Hindlimb muscle (tissue), 1 donor: ENCODE results near the gene GRID2IP. TPM values are rescaled to one million over a fixed set of nuclear protein-coding genes. Genes with fewer than 3 reads are reported as not detected.

Experiments
- DNase-seq: peaks from one replicate; pipeline ENCODE4 v3.0.0-alpha.2; 2013
- polyA plus RNA-seq: library from polyadenylated mRNA; unstranded; fragments of 120-200 nt; gene quantifications from one replicate; pipeline ENCODE4 v1.2.1, GENCODE V29; 2013; ENCODE audit not compliant: insufficient read length

GRID2IP gene
- polyA plus RNA-seq, 1 donor = 0.18 TPM

DNA sequence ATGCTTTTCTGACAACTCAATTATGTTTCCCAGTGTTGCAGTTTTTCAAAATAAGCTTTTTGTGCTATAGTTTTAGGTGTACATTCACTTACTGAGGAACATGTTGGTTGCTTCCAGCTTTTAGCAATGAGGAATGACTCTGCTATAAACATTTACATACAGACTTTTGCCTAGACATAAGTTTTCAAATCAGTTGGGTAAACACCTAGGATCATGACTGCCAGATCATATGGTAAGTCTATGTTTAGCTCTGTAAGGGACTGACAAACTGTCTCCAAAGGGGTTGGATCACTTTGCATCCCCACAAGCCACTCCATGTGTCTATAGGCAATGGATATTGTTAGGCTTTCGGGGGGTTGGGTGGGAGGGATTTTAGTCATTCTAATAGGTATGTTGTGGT, 10.8 kb upstream of the GRID2IP start:
- DNase-seq = no peak

DNA sequence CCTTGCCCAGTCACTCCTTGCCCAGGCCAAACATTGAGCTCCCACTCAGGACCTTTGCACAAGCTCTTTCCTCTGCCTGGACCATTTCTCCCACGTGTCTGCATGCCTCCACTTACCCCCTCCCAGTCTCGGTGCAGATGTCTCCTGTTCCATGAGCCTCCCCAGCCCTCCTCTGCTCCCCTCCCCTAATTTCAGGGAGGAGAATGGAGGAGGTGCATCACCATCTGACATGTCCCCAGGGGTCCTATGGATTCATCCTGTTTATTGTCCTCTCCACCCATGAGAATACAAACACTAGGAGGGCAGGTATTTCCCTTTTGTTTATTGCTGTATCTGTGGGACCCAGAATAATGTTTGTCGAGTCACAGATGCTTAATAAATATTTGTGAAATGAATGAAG, 8.6 kb upstream of the GRID2IP start:
- DNase-seq = no peak

DNA sequence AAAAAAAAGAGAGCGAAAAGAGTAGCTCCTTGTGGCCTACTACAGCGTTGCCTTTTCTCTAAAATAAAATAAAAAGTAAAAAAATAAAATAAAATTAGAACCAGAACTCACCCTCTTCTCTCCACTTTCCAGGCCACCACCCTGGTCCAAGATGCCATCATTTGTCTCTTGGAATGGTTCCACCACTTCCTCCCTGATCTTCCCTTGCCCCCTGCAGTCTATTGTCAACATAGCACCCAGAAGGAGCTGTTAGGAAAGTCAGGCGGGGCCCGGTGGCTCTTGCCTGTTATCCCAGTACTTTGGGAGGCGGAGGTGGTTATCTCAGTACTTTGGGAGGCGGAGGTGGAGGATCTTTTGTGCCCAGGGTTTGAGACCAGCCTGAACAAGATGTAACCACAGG, 7.6 kb upstream of the GRID2IP start:
- DNase-seq = no peak

DNA sequence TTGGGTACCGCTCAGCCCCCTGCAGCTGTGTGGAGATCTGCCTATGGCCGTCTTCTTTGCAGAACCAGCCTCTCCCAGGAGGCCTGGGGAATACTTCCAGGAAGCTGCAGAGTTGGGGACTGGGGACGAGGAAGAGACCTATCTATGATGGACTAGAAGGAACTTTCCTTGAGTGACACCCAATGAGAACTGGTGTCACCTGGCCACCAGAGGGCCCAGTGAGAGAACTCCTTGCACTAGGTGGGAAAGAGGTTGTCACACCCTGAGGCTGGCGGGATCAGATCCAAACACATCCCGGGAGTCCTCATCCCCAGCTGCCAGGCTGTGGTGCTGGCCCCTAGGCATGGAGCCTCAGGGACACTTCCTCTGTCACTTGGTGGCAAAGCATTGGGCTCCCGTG, 4.9 kb upstream of the GRID2IP start:
- DNase-seq = no peak

DNA sequence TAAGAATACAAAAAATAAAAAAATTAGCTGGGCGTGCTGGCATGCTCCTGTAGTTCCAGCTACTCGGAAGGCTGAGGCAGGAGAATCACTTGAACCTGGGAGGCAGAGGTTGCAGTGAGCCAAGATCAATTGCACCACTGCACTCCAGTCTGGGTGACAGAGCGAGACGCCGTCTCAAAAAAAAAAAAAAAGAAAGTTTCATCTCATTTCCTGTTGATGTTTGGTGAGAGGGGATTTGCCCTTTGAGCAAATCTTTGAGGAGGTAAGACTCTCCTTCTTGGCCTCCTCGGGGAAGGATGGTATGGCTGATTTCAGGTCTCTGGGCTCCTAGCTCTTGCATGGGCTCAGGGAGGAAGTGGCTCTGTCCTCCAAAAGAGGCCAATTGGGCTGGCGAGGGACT, 3.6 kb upstream of the GRID2IP start:
- no peak for DNase-seq

DNA sequence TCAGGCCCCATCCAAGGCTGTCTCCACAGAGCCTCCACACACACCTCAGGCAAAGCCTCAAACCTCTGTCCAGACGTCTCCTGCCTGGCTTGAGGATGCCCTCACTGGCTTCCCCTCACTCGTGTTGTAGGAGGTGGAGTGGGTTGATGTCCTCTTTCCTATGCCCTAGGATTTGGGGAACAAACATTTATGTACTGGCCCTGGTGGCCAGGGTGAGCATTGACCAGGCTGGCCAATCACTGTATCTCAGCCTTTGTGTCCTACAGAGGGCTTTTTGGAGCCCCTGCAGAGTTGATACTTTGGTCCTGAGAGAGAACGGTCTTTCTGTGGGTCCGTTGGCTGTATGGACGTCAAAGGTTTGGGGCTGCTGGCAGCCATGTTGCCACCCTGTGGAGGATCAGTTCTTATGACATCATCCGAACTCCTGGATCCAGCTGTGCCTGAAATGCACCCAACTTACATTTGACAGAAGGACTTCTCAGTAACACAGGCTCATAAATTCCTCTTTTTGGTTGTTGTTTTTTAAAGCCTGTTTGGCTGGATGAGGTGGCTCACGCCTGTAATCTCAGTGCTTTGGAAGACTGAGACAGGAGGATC, 2.3 kb upstream of the GRID2IP start:
- no peak for DNase-seq

DNA sequence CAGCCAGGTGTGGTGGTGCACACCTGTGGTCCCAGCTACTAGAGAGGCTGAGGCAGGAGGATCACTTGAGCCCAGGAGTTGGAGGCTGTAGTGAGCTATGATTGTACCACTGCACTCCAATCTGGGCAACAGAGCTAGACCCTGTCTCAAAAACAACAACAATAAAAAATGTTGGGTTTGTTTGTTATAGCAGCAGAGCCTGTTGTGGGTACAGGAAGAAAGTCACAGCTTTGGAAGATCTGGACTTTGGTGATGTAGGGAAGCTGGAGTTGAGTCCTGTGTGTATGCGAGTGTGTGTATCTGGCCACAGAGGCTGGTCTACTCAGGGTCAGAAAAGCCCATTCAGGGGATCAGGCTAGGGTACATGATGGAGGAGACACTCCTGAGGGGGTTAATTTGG, 3.9 kb downstream of the GRID2IP start:
- no peak for DNase-seq

DNA sequence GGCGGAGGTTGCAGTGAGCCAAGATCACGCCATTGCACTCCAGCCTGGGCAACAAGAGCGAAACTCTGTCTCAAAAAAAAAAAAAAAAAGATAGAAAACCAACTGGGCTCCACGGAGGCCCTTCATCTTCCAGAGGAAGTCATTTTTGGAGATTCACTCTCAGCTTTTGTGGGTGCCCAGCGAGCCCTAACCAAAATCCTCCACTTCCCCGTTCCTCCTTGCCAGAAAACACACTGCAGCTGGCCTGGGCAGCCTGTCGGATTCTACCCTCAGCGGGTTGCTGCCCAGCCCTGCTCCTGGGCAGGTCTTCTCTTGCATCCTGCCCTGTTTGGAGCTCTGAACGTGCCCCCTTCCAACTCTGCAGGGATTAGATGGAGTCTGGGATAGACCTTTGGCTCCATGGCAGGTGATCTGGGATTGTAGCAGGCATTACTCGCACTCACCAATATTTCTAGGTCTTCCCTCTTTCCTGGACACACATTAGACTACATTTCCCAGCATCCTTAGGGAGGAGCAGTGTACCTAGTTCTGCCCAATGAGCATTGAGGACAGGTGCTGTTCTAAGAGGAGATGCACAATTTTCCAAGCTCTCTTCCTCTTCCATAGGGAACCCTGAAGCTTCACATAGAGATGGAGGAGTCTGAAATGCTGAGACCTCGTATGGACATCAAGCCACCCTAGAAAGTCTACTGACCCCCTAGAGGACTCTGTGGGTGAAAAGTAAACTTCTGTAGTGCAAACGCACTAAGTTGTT, 4.6 kb downstream of the GRID2IP start:
- no peak for DNase-seq

DNA sequence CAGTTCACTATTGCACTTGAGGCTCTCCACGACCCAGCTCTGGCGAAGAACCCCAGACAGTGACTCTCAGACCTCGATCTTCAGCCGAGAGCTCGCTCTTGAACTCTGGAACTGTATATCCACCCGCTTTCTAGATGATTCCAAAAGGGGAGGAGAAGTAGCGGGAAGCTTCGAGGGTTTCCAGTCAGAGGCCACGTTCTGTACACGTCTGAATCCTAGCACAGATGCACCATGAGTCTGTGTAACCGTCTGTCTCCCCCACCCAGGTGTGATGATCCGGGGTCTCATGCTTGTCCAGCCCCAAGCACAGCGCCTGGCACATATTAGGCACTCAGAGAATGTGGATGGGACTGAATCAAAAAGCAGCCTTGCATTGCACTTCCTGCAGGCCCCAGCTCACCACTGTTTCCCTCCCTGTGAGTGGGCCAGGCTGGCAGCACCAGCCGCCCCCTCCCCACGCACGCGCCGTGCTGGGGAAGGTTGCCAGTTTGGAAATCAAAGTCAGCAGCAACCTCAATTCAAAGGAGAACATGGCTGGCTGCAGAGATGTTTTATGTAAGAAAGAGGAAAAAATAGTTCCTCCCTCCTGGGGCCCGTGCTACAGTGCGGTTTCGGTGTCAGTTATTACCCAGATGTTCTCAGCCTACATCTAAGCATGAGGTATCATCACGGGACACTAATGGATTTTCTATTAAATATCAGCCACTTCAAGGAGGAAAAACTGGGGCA, 5.7 kb downstream of the GRID2IP start:
- DNase-seq = no peak

DNA sequence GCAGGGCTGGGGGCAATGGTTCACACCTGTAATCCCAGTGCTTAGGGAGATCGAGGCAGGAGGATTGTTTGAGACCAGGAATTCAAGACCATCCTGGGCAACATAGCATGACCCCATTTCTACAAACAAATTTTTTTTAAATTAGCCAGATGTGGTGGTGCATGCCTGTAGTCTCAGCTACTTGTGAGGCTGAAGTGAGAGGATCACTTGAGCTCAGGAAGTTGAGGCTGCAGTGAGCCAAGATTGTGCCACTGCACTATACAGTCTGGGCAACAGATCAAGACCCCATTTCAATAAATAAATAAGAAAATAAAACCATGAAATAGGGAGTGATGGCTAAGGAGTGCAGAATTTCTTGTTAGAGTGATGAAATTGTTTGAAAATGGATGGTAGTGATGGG, 8.9 kb downstream of the GRID2IP start:
- DNase-seq = no peak

DNA sequence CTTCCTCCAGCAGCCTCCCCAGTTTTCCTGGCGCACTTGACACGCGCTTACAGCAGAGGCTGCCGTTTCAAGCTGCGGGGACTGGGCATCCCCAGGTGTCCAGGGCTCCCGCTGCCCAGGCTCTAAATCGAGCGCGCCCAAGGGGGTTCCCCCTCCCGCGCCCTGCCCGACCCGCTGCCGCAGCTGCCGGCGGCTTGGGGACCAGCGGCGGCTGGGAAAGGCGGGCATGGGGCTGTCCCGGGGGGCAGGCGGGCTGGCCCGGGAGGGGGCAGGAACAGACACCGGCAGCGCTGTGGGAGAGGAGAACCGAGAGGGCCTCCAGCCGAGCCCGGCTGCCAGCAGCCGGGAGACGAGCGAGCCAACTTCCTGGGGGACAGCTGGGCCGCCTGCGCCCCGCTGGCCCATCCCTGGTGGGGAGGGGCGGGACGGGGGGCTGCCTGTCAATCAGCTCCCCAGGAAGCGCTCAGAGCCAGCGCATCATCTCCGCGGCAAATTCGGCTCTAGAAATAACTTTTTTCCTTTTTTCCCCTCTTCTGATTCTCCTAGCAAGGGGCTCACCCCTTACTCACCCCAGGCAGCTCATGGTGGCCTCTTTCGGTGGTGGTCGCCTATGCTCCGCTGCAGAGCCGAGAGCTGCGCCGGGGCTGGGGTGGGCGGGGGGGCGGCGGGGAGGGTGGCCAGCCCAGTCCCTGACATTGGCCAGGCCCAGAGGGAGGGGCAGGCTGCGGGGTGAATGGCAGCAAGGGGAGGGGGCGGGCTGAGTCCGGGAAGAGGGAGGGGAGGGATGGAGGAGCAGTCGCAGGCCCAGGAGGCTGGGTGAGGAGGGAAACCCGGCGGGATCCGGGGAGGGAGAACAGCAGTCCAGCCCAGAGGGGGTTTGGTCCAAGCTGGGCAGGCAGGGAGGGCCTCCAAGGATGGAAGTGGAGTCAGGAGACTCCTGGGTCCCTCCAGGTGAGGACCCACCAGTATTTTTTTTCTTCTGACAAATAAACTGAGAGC, 14.7 kb downstream of the GRID2IP start:
- no peak for DNase-seq

DNA sequence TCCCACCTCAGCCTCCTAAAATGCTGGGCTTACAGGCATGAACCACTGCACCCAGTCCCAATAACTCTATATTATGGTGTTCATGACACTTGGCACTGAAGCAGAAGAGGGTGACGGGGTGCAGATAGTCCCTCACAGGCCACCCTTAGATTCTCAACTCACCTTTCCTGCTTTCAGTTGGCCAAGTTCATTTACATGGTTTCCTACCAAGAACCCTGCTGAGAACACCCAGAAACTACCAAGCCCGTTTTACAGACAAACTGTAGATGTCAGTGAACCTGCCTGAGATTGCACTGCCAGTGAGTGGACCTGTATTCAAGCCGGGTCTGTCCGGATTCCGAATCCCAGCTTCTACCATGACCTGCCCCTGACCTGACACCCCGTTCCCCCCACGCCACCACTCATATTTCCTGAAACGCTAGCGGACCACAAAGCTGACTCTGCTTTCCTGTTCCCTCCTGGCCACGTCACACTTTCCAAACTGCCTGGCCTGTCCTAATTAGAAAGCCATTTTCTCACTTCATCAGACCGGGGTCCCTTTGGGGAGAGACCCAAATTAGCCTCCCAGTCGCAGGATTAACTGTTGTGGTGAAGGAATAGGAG, 17.3 kb downstream of the GRID2IP start:
- no peak for DNase-seq

DNA sequence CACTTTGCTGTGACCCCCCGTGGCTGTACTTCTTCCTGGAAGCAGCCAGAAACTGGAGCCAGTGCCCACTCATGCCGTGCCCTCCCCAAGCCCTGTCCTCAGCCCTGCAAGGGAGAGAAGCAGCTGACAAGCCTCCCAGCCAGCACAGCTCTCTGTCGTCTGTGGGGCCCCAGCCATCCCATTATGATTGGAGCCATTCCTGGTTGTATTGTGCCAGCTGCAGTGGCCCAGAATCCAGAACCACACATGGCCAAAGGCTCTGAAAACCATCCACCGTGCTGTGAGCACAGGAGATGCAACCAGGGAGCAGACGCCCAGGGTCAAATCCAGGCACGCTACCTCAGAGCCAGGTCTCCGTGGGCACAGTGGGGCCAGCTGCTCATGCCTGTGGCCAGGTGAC, 18.7 kb downstream of the GRID2IP start:
- DNase-seq = no peak

DNA sequence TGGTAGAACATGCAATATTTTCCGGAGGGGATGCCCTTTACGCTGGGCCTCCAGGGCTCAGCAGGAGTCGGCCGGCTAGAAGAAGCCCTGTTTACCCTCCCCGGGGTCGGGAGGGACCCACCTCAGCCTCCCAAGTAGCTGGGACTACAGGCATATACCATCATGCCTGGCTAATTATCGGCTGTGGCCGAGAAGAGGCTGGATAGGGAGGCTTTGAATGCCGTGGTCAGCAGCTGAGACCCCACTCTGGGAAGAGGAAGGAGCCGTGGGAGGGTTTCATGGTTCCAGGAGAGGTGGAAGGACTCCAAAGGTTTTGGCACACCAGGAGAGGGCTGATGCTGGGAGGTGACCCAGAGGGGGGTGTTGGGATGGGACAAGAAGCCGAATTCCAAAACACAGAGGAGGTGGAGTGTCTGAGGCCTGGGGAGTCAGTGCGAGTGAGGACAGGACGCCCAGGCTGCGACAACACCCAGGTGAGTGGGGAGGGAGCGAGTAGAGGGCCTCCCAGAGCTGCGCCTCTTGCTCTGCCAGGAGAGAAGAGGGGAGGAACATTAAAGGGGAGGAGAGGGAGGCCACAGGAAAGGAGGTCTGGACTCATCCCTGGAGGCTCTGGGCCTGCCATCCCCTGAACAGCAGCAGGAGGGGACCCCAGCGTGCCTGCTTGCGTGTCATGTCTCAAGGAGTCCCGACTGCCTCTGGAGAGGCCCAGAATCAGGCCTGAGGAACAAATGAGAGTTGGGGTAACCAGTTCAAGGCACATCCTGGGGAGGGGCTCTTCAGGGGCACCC, 19.6 kb downstream of the GRID2IP start:
- no peak for DNase-seq

DNA sequence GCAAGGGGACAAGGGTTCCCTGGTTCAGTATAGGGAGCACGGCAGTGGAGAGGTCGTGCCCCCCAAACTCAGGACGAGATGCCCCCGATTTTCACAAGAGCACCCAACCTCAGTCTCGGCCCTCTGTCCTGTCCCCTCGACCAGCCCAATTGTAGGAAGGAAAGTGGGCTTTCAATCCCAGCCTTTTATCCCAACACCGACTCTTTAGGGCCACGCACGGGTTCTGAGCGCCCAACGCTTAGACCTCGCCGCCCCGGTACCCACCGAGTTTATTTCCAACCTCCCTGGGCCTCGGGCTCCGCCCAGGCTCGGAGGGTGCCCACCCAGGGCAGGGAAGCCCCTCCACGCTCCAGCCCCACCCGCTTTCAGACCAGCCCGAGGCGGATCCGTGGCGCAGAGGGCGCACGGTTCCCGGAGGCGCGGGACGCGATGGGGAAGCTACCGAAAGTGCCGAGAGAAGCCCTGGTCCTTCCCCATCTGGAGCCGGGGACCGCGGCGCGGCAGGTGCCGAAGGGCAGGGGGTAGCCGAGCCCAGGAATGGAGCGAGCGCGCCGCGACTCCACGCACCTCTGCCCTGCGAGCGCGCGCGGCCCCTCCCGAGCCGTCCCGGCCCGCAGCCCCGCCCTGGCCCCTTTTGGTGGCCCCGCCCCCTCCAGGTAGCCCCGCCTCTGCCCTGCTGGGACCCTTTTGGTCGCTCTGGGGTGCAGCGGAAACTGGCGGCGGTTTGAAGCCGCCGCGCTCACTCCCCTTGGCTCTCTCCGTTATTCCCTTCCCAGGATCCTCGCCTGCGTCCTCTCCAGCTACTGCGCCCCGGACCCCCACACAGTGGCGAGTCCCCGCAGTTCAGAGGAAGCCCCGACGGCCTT, 20.4 kb downstream of the GRID2IP start:
- no peak for DNase-seq

DNA sequence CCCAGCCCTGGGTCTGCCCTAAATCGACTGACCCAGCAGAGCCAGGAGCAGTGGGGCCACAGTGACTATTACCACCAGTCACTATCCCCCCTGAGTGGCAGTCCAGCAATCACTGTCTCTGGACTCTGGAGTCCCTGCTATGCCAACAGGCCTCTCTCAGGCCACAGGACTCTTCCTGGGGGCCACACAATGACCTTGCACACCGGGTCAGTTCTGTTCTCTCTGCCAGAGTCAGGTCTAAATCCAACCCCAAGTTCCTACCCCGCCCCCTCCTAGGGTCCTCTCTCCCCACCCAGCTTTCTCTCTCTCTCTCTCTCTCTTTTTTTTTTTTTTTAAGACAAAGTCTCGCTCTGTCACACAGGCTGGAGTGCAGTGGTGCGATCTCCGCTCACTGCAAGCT, 21.6 kb downstream of the GRID2IP start:
- DNase-seq = no peak

DNA sequence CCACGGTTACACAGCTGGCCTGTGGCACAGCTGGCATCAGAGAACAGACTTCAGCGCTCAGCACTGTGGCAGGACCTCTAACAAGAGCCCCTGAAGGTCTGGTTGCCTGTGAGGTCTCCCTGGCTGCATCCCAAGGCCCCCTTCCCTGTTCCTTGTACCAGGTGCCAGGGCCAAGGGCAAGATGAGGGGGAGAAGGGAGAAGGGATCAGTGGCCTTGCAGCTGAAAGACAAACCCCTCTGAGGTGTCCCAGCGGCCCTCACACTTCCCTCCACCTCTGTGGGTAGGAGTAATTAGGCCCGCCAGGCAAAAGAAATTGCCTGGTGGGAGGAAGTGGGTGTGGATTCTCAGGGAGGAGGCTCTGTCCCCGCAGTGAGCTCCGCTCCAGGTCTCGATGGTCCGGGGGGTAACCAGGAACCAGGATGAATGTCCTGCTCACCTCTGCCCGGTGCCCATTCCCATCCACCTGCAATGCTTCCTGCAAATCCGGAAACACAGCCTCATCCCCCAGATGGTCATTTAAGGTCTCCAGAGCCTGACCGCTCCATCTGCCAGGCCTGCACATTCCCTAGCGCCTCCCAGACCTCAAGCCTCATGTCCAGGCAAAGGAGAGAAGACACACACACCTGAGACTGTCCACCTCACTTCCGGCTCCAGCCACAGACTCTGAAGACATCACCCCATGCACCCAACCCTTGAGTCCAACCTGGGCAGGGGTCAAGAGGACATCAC, 22.7 kb downstream of the GRID2IP start:
- no peak for DNase-seq

DNA sequence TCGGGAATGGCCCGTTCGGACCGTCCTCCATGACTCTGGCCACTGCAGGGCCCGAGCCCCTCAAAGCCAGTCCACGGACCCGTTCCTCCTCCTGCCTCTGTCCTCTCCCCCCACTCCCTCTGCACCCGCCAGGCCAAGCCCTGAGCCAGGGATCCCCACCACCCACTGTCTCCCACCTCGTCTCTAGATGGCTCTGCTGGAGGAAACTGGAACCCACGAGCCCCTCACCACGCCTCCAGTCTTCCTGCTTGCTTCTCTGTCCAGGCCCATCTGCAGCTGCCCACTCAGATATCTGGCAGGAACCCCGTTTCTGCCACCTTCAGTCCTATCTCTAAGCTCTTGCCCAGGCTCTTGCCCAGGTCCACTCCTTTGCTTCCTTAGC, 24.3 kb downstream of the GRID2IP start:
- no peak for DNase-seq

DNA sequence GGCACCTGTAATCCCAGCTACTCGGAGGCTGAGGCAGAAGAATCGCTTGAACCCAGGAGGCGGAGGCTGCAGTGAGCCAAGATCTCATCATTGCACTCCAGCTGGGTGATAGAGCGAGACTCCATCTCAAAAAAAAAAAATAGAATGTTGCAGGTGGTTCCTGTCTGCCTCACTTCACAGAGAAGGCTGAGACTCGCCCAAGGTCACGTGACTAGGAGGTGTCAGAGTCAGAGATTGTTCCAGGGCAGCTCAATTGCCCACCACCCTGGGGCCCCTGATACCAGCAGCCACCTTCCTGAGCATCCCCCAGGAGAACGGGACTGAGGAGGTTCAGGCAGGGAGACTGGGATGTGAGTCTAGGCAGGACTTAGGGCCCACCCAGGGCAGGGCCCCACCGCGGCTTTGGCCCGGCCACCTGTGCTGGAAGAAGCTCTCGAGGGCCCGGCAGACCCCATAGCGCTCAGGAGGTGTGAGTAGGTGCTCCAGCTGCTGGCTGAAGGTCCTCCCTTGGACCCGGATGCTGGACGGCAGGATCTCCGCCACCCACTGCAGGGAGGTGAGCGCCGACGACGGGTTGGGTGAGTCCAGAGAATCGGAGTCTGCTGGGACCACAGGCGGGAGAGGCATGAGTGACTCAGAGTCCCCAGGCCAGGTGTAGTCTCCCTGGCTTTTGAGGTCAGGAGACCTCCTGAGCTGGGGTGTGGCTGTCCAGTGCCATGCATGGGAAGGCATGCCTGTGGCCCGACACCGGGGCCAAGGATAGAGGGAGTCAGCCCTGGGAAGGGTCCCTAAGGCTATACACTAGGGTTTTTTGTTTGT, 30.9 kb downstream of the GRID2IP start:
- DNase-seq = no peak
